ENCODE results near the gene AAK1.

- TF ChIP-seq CTCF (IDR thresholded peaks at IDR 0.05; ENCODE audit: borderline replicate concordance, extremely low read depth, low read length, poor library complexity, severe bottlenecking) (no peak), EZH2 (IDR thresholded peaks at IDR 0.05; ENCODE audit: borderline replicate concordance, low read depth, low read length, severe bottlenecking) (no peak)
Observed at GRCh38 chr2:69634196-69634821, 9.2 kb downstream of the AAK1 start.
